HEK293T (cell line): ENCODE measurements around the gene SNX9.

Experiments
- CTCF ChIA-PET: fragments of 350-600 bp; formaldehyde crosslinking; extraction: SDS; loops from one replicate; lab custom pipeline; 2021; ENCODE audit warnings: antibody characterized with exemption, inconsistent platforms; lab: Yijun Ruan, JAX
- POLR2A ChIA-PET: fragments of 350-600 bp; formaldehyde crosslinking; extraction: SDS; loops from one replicate; lab custom pipeline; 2020; ENCODE audit warnings: antibody characterized with exemption, inconsistent platforms; lab: Yijun Ruan, JAX
- DNase-seq: peaks from one replicate; pipeline ENCODE4 v3.0.0; 2012; ENCODE audit warnings: mixed read lengths; ENCODE audit errors: extremely low spot score
- ARNT ChIP-seq: fragments of 450-650 bp; IDR thresholded peaks from 2 replicates; pipeline ENCODE4 v1.6.1; 2017; ENCODE audit warnings: mild to moderate bottlenecking
- BHLHE40 ChIP-seq: fragments of 450-650 bp; IDR thresholded peaks from 2 replicates; pipeline ENCODE4 v1.6.1; 2016; ENCODE audit warnings: mild to moderate bottlenecking, moderate library complexity, borderline replicate concordance
- CTBP1 ChIP-seq: fragments of 450-650 bp; IDR thresholded peaks from 2 replicates; pipeline ENCODE4 v1.6.1; 2016; ENCODE audit warnings: borderline replicate concordance
- ELF4 ChIP-seq: fragments of 450-650 bp; IDR thresholded peaks from 2 replicates; pipeline ENCODE4 v1.6.1; 2017; ENCODE audit warnings: antibody characterized with exemption
- FOXA1 ChIP-seq: fragments of 450-650 bp; IDR thresholded peaks from 2 replicates; pipeline ENCODE4 v1.6.1; 2016; ENCODE audit warnings: mild to moderate bottlenecking
- FOXK2 ChIP-seq: fragments of 450-650 bp; IDR thresholded peaks from 2 replicates; pipeline ENCODE4 v1.6.1; 2016; ENCODE audit warnings: mild to moderate bottlenecking
- FOXM1 ChIP-seq: fragments of 450-650 bp; IDR thresholded peaks from 2 replicates; pipeline ENCODE4 v1.6.1; 2017; ENCODE audit warnings: mild to moderate bottlenecking, borderline replicate concordance
- HDGF ChIP-seq: fragments of 450-650 bp; IDR thresholded peaks from 2 replicates; pipeline ENCODE4 v1.6.1; 2017; ENCODE audit warnings: antibody characterized with exemption, borderline replicate concordance
- L3MBTL2 ChIP-seq: fragments of 450-650 bp; conservative IDR thresholded peaks from 2 replicates; pipeline ENCODE4 v1.6.1; 2016; ENCODE audit warnings: mild to moderate bottlenecking
- LEF1 ChIP-seq: fragments of 450-650 bp; IDR thresholded peaks from 2 replicates; pipeline ENCODE4 v1.6.1; 2017; ENCODE audit warnings: mild to moderate bottlenecking, borderline replicate concordance
- NFRKB ChIP-seq: fragments of 450-650 bp; IDR thresholded peaks from 2 replicates; pipeline ENCODE4 v1.6.1; 2016; ENCODE audit warnings: mild to moderate bottlenecking, moderate library complexity
- SP1 ChIP-seq: fragments of 450-650 bp; IDR thresholded peaks from 2 replicates; pipeline ENCODE4 v1.6.1; 2017
- SUZ12 ChIP-seq: fragments of 450-650 bp; IDR thresholded peaks from 2 replicates; pipeline ENCODE4 v1.6.1; 2016; ENCODE audit warnings: mild to moderate bottlenecking
- TARDBP ChIP-seq: fragments of 450-650 bp; IDR thresholded peaks from 2 replicates; pipeline ENCODE4 v1.6.1; 2016
- ZNF384 ChIP-seq: fragments of 450-650 bp; IDR thresholded peaks from 2 replicates; pipeline ENCODE4 v1.6.1; 2016
- TF ChIP-seq, protein P1 (sequence below): fragments of 450-650 bp; IDR thresholded peaks from 2 replicates; pipeline ENCODE4 v1.6.1; 2016

The SNX9 gene

DNA sequence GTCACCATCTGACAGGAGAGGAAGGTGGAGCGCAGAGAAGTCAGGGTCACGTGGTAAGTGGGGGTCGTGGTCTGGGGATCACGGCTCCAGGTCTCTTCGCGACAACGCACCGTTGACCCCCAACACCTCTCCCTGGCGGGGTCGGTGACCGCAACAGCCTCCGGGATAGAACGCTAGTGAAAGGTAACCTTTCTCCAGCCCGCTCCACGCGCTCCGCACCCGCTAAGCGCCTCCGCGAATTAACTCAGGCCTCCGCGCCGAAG, 158.0 kb downstream of the SNX9 start:
- TF ChIP-seq CTBP1 = no peak
- TF ChIP-seq SUZ12 = no peak
- TF ChIP-seq NFRKB = no peak
- ChIA-PET POLR2A (interaction anchor here (1.4 kb wide), 1 partner anchor 45 kb away, joined by 4 read pairs; no protein-coding TSS in a partner anchor), CTCF (no interaction called here)
- no peak for DNase-seq

DNA sequence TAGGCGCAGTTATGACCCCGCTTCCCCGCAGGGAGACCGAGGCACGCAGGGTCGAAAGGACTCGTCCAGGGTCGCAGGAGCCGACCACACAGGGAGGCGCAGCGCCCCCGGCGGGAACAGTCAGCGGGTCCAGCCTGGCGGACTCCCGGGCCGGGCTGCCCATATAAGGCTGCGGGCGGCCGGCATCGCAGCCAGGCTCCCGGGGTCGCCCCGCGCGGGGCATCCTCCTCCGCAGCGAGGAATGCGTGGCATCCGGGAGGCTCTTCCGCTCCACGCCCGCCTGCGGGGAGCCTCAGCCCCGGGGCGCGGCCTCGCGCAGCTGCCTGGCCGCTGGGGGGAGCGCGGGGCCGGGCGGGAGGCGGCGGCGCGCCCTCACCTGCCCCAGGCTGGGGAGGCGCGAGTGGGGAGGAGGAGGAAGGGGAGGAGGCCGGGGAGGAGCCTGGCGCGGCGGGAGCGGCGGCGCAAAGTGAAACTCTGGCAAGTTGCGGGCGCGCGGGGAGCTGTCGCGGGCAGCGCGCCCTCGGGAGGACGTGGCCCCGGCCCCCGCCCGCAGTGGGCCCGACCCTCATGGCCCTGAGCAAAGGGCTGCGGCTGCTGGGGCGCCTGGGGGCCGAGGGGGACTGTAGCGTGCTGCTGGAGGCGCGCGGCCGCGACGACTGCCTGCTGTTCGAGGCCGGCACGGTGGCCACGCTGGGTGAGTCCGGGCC, 158.5 kb downstream of the SNX9 start, which contains the start of gene SYNJ2:
TSS of gene SYNJ2 (plus strand) at position 469 of the 707 bp plus-strand sequence. CDS start at position 568, 99 bp downstream.
- POLR2A ChIA-PET = interaction anchor here (1.4 to 1.5 kb wide), 2 partner anchors 45 to 658 kb away, joined by 3 to 4 read pairs; no protein-coding TSS in a partner anchor
- TF ChIP-seq, protein P1, sequence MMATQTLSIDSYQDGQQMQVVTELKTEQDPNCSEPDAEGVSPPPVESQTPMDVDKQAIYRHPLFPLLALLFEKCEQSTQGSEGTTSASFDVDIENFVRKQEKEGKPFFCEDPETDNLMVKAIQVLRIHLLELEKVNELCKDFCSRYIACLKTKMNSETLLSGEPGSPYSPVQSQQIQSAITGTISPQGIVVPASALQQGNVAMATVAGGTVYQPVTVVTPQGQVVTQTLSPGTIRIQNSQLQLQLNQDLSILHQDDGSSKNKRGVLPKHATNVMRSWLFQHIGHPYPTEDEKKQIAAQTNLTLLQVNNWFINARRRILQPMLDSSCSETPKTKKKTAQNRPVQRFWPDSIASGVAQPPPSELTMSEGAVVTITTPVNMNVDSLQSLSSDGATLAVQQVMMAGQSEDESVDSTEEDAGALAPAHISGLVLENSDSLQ = no peak
- peak; percentile 60 for TF ChIP-seq ARNT
- no peak for TF ChIP-seq TARDBP
- TF ChIP-seq FOXA1 = no peak
- no peak for TF ChIP-seq SUZ12
- TF ChIP-seq L3MBTL2 = no peak
- TF ChIP-seq ZNF384 = no peak
- TF ChIP-seq SP1 = no peak
- TF ChIP-seq HDGF = no peak
- no peak for TF ChIP-seq NFRKB
- no peak for TF ChIP-seq LEF1
- TF ChIP-seq ELF4 = no peak
- TF ChIP-seq FOXM1 = peak; percentile 28; the same call in 1 of the 2 replicates
- TF ChIP-seq FOXK2 = no peak
- no peak for TF ChIP-seq CTBP1
- CTCF ChIA-PET = interaction anchor here (0.8 kb wide), 1 partner anchor 18 kb away, joined by 3 read pairs; no protein-coding TSS in a partner anchor
- peak; percentile 87 for DNase-seq

DNA sequence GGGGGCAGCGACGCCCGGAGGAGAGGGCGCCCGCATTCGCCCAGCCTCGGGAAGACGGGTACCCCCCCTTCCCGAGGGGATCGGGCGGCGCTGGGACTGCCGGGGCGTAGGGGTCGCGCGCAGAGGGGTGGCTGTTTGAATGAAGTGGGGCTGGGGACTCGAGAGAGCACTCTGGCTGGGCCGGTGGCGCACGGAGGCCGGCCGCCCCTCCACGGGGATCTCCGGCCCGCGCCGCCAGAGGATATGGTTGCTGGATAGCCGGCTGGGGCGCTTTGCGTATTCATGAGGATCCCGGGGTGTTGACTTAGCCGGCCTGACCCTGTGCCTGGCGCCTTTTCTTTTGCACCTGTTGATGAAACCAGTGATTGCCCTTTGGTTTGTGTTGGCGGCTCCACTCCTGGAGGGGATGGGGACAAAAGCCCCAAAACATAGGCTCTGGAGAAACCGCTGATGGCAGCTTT, 159.1 kb downstream of the SNX9 start:
- ChIA-PET CTCF (interaction anchor here (0.8 kb wide), 1 partner anchor 17 kb away, joined by 3 read pairs; no protein-coding TSS in a partner anchor), POLR2A (interaction anchor here (1.4 to 1.5 kb wide), 2 partner anchors 44 to 658 kb away, joined by 3 to 4 read pairs; no protein-coding TSS in a partner anchor)
- TF ChIP-seq BHLHE40 (no peak), FOXK2 (no peak), ELF4 (no peak), SP1 (no peak), LEF1 (no peak), L3MBTL2 (peak; percentile 78), HDGF (no peak)
- peak; percentile 52 for DNase-seq

DNA sequence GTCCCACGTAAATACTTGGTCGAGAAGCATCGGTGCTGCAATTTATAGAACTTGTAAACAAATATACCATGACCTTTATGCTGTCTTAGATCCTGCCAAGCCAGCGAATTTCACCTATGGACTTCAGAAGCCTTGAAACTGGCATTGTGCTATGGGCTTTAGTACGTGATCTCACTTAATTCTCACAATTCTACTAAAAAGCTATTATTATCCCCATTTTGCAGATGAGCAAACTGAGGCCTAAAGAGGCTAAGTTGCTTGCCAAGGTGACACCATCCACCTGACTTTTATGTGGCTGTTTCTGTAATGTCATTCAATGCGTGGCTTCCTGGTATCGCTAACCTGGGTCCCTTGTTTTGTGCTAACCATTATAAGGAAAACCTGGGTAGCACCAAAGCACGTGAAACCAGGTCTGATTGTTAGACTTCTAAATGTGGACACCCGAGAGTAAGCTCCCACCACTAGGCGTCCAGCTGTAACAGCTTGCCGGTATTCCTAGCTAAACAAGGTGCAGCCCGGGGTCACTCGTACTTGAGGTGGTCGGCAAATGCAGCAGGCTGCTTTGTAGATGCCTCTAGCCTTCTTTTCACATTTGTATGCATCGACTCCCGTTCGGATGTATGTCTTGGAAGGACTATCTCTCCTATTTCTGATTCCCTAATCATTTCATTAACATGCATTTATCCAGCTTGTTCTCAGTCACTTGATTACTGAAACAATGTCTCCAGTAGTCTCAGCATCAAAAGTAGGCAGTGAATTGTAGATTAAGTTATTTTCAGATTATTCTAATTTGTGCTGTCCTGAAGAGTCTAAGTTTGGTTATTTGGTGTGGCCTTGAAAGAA, 159.7 kb downstream of the SNX9 start:
- TF ChIP-seq HDGF (no peak), ELF4 (no peak), FOXM1 (no peak), SP1 (no peak), ZNF384 (no peak), CTBP1 (no peak), LEF1 (no peak), TARDBP (no peak), FOXK2 (no peak), NFRKB (no peak), ARNT (no peak), FOXA1 (no peak), SUZ12 (no peak), BHLHE40 (no peak), L3MBTL2 (no peak)
- TF ChIP-seq, protein P1 = no peak
- no peak for DNase-seq
- CTCF ChIA-PET = interaction anchor here (0.6 to 0.8 kb wide), 2 partner anchors 35 to 96 kb away, joined by 3 to 5 read pairs; no protein-coding TSS in a partner anchor
- POLR2A ChIA-PET = interaction anchor here (1.5 kb wide), 1 partner anchor 659 kb away, joined by 3 read pairs; no protein-coding TSS in a partner anchor

DNA sequence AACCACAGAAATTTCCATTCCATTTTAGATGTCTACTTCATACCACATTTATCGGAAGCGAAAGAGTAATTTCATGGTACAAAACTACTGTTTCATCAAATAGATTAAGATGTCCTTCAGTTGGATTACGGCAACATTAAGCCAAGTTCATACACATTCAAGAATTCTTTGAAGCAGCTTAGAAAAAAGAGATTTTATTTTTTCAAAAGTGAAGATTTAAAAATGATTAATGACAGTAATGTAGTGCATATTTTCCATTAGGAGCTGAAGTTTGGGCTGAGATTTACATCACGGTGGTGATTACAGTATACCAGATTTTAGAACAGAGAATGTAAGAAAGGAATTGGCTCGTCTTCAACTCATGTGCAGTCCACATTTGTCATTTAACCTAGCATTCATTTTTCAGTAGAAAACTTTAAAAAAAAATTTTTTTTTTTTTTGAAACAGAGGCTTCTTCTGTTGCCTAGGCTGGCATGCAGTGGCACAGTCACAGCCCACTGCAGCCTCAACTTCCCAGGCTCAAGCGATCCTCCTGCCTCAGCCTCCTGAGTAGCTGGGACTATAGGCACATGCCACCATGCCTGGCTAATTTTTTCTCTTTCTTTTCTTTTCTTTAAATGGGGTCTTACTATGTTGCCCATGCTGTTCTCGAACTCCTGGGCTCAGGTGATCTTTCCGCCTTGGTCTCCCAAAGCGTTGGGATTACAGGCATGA, 160.5 kb downstream of the SNX9 start:
- ChIA-PET CTCF (interaction anchor here (0.8 to 1.4 kb wide), 2 partner anchors 34 to 43 kb away, joined by 4 to 5 read pairs; no protein-coding TSS in a partner anchor), POLR2A (interaction anchor here (0.8 to 1.5 kb wide), 2 partner anchors 84 to 660 kb away, joined by 3 to 4 read pairs; no protein-coding TSS in a partner anchor)
- no peak for DNase-seq
- no peak for TF ChIP-seq BHLHE40
